ENCODE results near the gene FTO. TPM values are rescaled to one million over a fixed set of nuclear protein-coding genes. Genes with fewer than 3 reads are reported as not detected.

Gene FTO
- total RNA-seq, 1 donor from 2014 or later: 85.1 TPM

DNA sequence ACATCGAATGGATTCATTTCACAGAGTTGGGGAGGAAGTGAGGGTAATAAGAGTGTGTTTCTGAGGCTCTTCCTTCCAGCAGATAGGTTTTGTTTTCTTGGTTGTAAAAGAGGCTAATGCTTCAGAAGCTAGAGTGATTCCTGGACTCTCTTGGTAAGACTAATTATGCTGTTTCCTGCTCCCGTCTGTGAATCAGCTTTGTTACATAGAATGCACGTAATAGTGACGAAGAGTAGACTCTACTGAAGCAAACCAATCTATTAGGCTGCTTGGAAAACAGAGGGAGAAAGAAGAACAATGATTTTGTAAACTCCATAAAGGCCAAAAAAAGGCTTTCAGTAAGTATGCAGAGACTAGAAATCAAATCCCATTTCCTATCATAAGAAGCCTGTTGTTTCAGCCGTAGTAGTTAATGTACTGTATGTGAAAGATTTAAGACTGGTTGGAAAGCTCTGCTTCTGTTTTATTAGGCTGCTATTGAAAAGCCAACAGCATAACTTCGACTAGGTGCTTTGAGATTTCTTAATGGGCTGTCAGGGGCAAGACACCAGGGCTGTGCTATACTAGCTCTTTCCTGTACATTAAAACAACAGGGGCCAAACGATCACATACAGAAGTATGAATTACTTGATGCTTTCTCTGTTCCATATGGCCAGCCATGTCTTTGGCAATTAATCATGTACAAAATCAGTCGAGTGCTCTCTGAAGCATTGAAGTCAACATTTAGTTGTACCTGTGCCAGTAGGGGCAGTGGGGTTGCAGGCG, 219.0 kb downstream of the FTO start:
- Mint-ChIP-seq H3K27me3 (no peaks in the 10 kb centered on the region), H3K4me1 (ENCODE audit: unreplicated experiment) (peaks cover 17% of the 10 kb centered on the region), H3K36me3 (peaks cover 3% of the 10 kb centered on the region), H3K4me3 (no peak overlapping the region), H3K9me3 (no peaks in the 10 kb centered on the region), H3K27ac (no peak overlapping the region)
- DNase-seq (ENCODE audit: extremely low spot score, unreplicated experiment): no peak
- TF ChIP-seq, protein P1, sequence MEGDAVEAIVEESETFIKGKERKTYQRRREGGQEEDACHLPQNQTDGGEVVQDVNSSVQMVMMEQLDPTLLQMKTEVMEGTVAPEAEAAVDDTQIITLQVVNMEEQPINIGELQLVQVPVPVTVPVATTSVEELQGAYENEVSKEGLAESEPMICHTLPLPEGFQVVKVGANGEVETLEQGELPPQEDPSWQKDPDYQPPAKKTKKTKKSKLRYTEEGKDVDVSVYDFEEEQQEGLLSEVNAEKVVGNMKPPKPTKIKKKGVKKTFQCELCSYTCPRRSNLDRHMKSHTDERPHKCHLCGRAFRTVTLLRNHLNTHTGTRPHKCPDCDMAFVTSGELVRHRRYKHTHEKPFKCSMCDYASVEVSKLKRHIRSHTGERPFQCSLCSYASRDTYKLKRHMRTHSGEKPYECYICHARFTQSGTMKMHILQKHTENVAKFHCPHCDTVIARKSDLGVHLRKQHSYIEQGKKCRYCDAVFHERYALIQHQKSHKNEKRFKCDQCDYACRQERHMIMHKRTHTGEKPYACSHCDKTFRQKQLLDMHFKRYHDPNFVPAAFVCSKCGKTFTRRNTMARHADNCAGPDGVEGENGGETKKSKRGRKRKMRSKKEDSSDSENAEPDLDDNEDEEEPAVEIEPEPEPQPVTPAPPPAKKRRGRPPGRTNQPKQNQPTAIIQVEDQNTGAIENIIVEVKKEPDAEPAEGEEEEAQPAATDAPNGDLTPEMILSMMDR (conservative IDR thresholded peaks at IDR 0.05): no peak

DNA sequence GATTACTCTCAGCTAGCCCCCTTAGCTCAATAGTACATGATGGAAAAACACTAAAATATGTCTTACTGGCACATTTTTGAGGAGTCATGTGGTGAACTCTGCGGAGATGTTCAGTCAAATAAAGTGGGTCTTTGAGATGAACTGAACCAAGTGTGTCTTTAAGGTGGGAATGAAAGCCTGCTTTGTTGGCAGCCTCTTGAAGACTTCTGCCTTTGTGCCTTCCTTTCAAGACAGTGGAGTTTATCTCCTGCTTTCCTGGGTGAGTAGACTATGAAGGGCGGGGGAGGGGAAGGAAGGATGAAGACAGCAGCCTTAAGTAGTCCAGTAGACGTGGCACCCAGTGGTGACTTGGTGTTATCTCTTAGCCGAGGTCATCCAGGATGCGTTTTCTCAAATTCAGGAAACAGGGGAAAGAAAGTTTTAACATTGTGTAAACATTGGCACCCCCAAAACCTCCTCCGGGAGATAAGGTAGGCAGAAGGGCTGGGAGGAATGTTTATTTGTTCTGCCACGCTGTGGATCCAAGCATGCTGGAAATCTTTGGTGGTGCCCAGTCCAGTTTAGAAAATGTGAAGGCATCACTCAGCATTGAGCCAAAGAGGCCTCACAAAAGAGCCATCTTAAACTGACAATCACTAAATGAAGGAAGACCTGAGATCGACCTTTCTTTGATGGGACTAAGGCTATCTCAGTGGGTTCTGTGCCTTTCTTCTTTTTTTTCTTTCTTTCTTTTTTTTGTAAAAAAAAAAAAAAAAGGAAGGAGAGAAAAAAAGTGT, 220.6 kb downstream of the FTO start:
- no peak for DNase-seq (ENCODE audit: extremely low spot score, unreplicated experiment)
- TF ChIP-seq, protein P1 (conservative IDR thresholded peaks at IDR 0.05): no peak
- H3K36me3 Mint-ChIP-seq: peaks cover 3% of the 10 kb centered on the region
- H3K9me3 Mint-ChIP-seq: no peaks in the 10 kb centered on the region
- no peak overlapping the region for H3K4me3 Mint-ChIP-seq
- peaks cover 17% of the 10 kb centered on the region for H3K4me1 Mint-ChIP-seq (ENCODE audit: unreplicated experiment)
- peak overlapping the region; percentile 35 for H3K27ac Mint-ChIP-seq
- no peaks in the 10 kb centered on the region for H3K27me3 Mint-ChIP-seq

DNA sequence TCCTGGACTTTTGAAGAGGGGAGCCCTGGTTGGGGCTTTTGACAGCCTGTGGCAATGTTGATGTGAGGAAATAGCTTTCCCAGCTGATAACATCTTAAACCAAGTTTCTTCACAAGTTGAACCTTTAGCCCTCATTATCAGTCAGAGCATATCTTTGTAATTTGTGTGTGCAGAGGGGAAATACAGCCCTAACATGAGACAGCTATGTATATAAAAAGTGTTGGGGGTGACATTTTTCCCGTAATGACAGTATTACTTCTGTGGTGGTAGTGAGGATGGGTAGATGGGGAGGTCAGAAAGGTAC, 221.1 kb downstream of the FTO start:
- H3K4me3 Mint-ChIP-seq: no peak overlapping the region
- no peaks in the 10 kb centered on the region for H3K27me3 Mint-ChIP-seq
- H3K4me1 Mint-ChIP-seq (ENCODE audit: unreplicated experiment): peaks cover 17% of the 10 kb centered on the region
- H3K9me3 Mint-ChIP-seq: no peaks in the 10 kb centered on the region
- DNase-seq (ENCODE audit: extremely low spot score, unreplicated experiment): no peak
- TF ChIP-seq, protein P1 (conservative IDR thresholded peaks at IDR 0.05): no peak
- H3K27ac Mint-ChIP-seq: no peak overlapping the region
- peaks cover 3% of the 10 kb centered on the region for H3K36me3 Mint-ChIP-seq

DNA sequence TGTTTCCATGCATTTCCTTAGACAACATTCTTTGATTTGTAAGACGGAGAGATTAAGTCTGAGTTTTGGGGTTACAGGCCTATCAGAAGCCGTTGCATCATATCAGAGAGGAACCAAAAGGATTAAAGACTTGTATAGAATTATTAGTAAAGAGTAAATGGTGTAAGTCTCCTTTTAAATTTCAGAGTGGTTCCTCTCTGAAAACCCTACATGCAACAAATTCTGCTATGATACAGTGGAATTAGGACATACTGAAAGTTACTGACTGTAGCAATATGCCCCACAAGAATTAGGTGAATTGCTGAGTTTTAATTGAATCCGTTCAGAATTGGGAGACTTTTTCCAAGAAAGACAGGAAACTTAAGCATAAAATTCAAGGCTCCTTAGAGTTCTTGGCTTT, 221.6 kb downstream of the FTO start:
- TF ChIP-seq, protein P1 (conservative IDR thresholded peaks at IDR 0.05): no peak
- no peak overlapping the region for H3K4me3 Mint-ChIP-seq
- no peak overlapping the region for H3K27ac Mint-ChIP-seq
- no peaks in the 10 kb centered on the region for H3K27me3 Mint-ChIP-seq
- H3K36me3 Mint-ChIP-seq: peaks cover under 1% of the 10 kb centered on the region
- DNase-seq (ENCODE audit: extremely low spot score, unreplicated experiment): no peak
- peaks cover 17% of the 10 kb centered on the region for H3K4me1 Mint-ChIP-seq (ENCODE audit: unreplicated experiment)
- H3K9me3 Mint-ChIP-seq: no peaks in the 10 kb centered on the region

DNA sequence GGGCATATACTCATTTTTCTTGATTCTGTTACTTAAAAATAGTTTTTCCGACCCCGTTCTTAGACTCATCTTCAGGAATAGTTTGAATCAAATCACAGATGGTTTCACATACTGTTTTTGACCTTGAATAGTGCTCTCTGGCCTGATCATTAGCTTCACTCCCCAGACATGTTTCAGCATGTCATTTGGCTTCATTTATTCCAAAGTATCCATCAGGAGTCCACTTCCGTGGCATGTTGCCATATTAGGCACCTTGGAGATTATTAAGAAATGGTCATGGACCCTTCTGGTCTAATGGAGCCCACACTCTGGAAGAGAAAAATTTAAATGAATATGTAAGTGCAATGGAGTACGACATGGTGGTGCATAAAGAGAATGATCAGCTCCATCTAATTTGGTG, 222.3 kb downstream of the FTO start:
- Mint-ChIP-seq H3K9me3 (no peaks in the 10 kb centered on the region), H3K4me3 (no peak overlapping the region), H3K4me1 (ENCODE audit: unreplicated experiment) (peaks cover 14% of the 10 kb centered on the region), H3K27ac (no peak overlapping the region), H3K27me3 (no peaks in the 10 kb centered on the region), H3K36me3 (no peaks in the 10 kb centered on the region)
- TF ChIP-seq, protein P1 (conservative IDR thresholded peaks at IDR 0.05): no peak
- no peak for DNase-seq (ENCODE audit: extremely low spot score, unreplicated experiment)

Data from type B pancreatic cell (in vitro differentiated cells).